Upper lobe of left lung (tissue), 6 donors: ENCODE data around the gene UBL3. TPM values are rescaled to one million over a fixed set of nuclear protein-coding genes. Genes with fewer than 3 reads are reported as not detected.

Source experiments
- ATAC-seq, 2 donors: fragments of 200-7000 bp; cut with Tn5 transposase; one replicate each; pipeline ENCODE4 v1.9.1; 2022; ENCODE audit warnings: mild to moderate bottlenecking in 2 of 2, moderate library complexity in 2 of 2; ENCODE audit not compliant: low FRiP score in 2 of 2
- DNase-seq, 2 donors: peaks; one replicate each; pipeline ENCODE4 v3.0.0-alpha.2; 2019 to 2020
- H3K27ac ChIP-seq, 4 donors: fragments of 200-600 bp; sonication (generic); one replicate each; pipeline ENCODE4 v1.5.1; 2016 to 2019
- H3K27me3 ChIP-seq, 4 donors: fragments of 200-600 bp; sonication (generic); one replicate each; pipeline ENCODE4 v1.5.1; 2017 to 2019
- H3K36me3 ChIP-seq, 4 donors: fragments of 200-600 bp; sonication (generic); one replicate each; pipeline ENCODE4 v1.5.1; 2016 to 2019
- H3K4me1 ChIP-seq, 4 donors: fragments of 200-600 bp; sonication (generic); one replicate each; pipeline ENCODE4 v1.5.1; 2018 to 2019
- H3K4me3 ChIP-seq, 4 donors: fragments of 200-600 bp; sonication (generic); one replicate each; pipeline ENCODE4 v1.5.1; 2017 to 2019; ENCODE audit warnings: mild to moderate bottlenecking in 2 of 4, moderate library complexity in 1 of 4
- H3K9me3 ChIP-seq, 4 donors: fragments of 200-600 bp; sonication (generic); one replicate each; pipeline ENCODE4 v1.5.1; 2018 to 2019
- EP300 ChIP-seq, 4 donors: sonication (generic); formaldehyde crosslinking; IDR thresholded peaks; one replicate each; pipeline ENCODE4 v1.5.1; 2017; ENCODE audit warnings: antibody characterized with exemption in 4 of 4, control low read depth in 2 of 4
- POLR2A ChIP-seq, 4 donors: fragments of 450-650 bp; IDR thresholded peaks; one replicate each; pipeline ENCODE4 v1.5.1; 2016 to 2017; ENCODE audit warnings: antibody characterized with exemption in 4 of 4, mild to moderate bottlenecking in 2 of 4
- POLR2AphosphoS5 ChIP-seq, 2 donors: sonication (generic); formaldehyde crosslinking; IDR thresholded peaks; one replicate each; pipeline ENCODE4 v1.5.1; 2017; ENCODE audit warnings: antibody characterized with exemption in 2 of 2
- WGBS, 2 donors: methylation state at CpG; one replicate each; pipeline ENCODE4 v1.1.5; 2017 to 2018; 5-methylcytosine and 5-hydroxymethylcytosine counted together
- total RNA-seq, 6 donors: library from RNA; depleted of rRNA in 4 of 6; stranded (reverse); fragments of >200 nt in 4 of 6; gene quantifications; one replicate each; pipeline versions ENCODE4 v1.1.0 to v1.2.1, GENCODE V29; 2016 to 2021
- TF ChIP-seq, protein P1 (sequence below), 6 experiments: fragments of 450-650 bp in 4 of 6; fragments of 200-600 bp in 2 of 6; sonication (generic) in 2 of 6; IDR thresholded peaks; one replicate each; pipeline ENCODE4 v1.5.1; 2016 to 2019; ENCODE audit warnings: antibody characterized with exemption in 6 of 6
- donor health status: DM: no; HTN: no; CAD: no; lungs with moderate emphysema.
- donor health status: DM: no; HTN: yes; CAD: no; lungs with severe emphysema.

UBL3 gene
- total RNA-seq, 6 donors from 2014 or later = 32.5 to 122 (median 53.3) TPM

- H3K36me3 ChIP-seq = no peaks in the 10 kb centered on the region
- no peak overlapping the region for H3K4me3 ChIP-seq
- DNase-seq = peak in 1 of 2 donors; percentile 43
- H3K4me1 ChIP-seq = no peaks in the 10 kb centered on the region
- no peaks in the 10 kb centered on the region for H3K9me3 ChIP-seq
- ATAC-seq = peak; percentile 44 to 45
- H3K27ac ChIP-seq = no peak overlapping the region
- H3K27me3 ChIP-seq = peaks cover 0 to 2% (median 0%) of the 10 kb centered on the region in 4 donors
- 44 to 62% methylated on average over 5 of the region's 5 CpGs for WGBS, 2 donors
- TF ChIP-seq POLR2A (IDR thresholded peaks at IDR 0.05) (no peak), POLR2AphosphoS5 (IDR thresholded peaks at IDR 0.05) (no peak), EP300 (IDR thresholded peaks at IDR 0.05) (peak in 1 of 4 donors; percentile 22)
- TF ChIP-seq, protein P1, sequence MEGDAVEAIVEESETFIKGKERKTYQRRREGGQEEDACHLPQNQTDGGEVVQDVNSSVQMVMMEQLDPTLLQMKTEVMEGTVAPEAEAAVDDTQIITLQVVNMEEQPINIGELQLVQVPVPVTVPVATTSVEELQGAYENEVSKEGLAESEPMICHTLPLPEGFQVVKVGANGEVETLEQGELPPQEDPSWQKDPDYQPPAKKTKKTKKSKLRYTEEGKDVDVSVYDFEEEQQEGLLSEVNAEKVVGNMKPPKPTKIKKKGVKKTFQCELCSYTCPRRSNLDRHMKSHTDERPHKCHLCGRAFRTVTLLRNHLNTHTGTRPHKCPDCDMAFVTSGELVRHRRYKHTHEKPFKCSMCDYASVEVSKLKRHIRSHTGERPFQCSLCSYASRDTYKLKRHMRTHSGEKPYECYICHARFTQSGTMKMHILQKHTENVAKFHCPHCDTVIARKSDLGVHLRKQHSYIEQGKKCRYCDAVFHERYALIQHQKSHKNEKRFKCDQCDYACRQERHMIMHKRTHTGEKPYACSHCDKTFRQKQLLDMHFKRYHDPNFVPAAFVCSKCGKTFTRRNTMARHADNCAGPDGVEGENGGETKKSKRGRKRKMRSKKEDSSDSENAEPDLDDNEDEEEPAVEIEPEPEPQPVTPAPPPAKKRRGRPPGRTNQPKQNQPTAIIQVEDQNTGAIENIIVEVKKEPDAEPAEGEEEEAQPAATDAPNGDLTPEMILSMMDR (IDR thresholded peaks at IDR 0.05) = no peak
Measured at GRCh38 chr13:29733147-29733611, 117.2 kb downstream of the UBL3 start.

- no peak for TF ChIP-seq EP300 (IDR thresholded peaks at IDR 0.05)
- no peak for TF ChIP-seq POLR2A (IDR thresholded peaks at IDR 0.05)
- TF ChIP-seq, protein P1 (IDR thresholded peaks at IDR 0.05) = no peak
- no peak for TF ChIP-seq POLR2AphosphoS5 (IDR thresholded peaks at IDR 0.05)
- Histone ChIP-seq H3K27me3 (no peaks in the 10 kb centered on the region), H3K4me1 (no peaks in the 10 kb centered on the region), H3K27ac (no peak overlapping the region), H3K9me3 (no peaks in the 10 kb centered on the region), H3K4me3 (no peak overlapping the region), H3K36me3 (no peaks in the 10 kb centered on the region)
- DNase-seq (no peak), ATAC-seq (no peak)
- 42 to 60% methylated on average over 3 of the region's 3 CpGs for WGBS, 2 donors
Measured at GRCh38 chr13:29730253-29730652, 120.2 kb downstream of the UBL3 start.

DNA sequence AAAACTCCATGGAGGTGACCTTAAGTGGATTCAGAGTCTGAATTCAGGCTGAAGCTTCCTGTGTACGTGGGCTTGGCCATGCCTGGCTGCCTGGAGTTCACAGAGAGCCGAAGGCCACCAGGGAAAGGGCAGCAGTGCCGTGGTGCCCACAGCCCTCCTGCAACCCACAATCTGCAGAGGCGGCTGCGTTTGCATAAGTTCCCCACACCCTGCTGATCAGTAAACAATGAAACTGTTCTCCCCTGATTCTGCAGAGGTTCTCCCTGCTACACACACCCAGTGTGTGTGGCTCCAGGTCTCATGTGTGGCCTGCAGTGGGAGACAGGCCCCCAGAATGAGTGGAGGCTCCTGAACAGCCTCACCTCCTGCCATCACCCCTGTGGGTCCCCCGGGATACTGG is 128.0 kb downstream of the UBL3 start:
- Histone ChIP-seq H3K9me3 (no peaks in the 10 kb centered on the region), H3K27me3 (no peaks in the 10 kb centered on the region), H3K4me3 (no peak overlapping the region), H3K36me3 (no peaks in the 10 kb centered on the region), H3K27ac (no peak overlapping the region), H3K4me1 (no peaks in the 10 kb centered on the region)
- WGBS, 2 donors = 69 to 79% methylated on average over 4 to 6 of the region's 6 CpGs
- no peak for ATAC-seq
- TF ChIP-seq POLR2AphosphoS5 (IDR thresholded peaks at IDR 0.05) = no peak
- TF ChIP-seq, protein P1 (IDR thresholded peaks at IDR 0.05) = no peak
- TF ChIP-seq POLR2A (IDR thresholded peaks at IDR 0.05) = no peak
- TF ChIP-seq EP300 (IDR thresholded peaks at IDR 0.05) = no peak
- DNase-seq = peak in 1 of 2 donors; percentile 17

- Histone ChIP-seq H3K4me1 (no peaks in the 10 kb centered on the region), H3K36me3 (no peaks in the 10 kb centered on the region), H3K27me3 (no peaks in the 10 kb centered on the region), H3K9me3 (no peaks in the 10 kb centered on the region), H3K4me3 (no peak overlapping the region), H3K27ac (no peak overlapping the region)
- ATAC-seq (peak in 1 of 2 donors; percentile 53), DNase-seq (peak in 1 of 2 donors; percentile 49)
- WGBS, 2 donors = 86% methylated on average over 12 to 13 of the region's 13 CpGs
- TF ChIP-seq POLR2A (IDR thresholded peaks at IDR 0.05) (no peak), EP300 (IDR thresholded peaks at IDR 0.05) (no peak)
- TF ChIP-seq, protein P1 (IDR thresholded peaks at IDR 0.05) = no peak
Measured at GRCh38 chr13:29721766-29722165, 128.7 kb downstream of the UBL3 start.

DNA sequence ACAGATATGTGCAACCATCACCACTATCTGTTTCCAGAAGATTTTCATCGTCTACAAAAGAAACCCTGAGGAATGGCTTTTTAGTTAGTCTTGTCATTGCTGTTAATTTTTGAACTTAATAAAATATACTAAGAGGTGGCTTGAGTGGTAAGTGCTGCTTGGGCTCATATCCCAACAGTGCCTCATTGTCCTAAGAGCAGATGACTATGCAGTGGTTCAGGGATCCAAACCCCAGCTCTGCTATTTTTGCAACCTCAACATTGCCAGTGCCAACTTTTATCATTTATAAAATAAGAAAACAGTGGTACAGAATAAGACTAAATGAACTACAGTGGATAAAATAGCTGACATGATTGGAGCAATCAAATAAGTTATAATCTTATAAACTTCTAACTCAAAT is 131.7 kb downstream of the UBL3 start:
- Histone ChIP-seq H3K27ac (no peak overlapping the region), H3K4me3 (no peak overlapping the region), H3K36me3 (no peaks in the 10 kb centered on the region), H3K27me3 (no peaks in the 10 kb centered on the region), H3K9me3 (peaks cover 3 to 6% (median 5%) of the 10 kb centered on the region in 4 donors), H3K4me1 (no peaks in the 10 kb centered on the region)
- 67 to 84% methylated on average over 1 of the region's 1 CpG for WGBS, 2 donors
- TF ChIP-seq POLR2AphosphoS5 (IDR thresholded peaks at IDR 0.05) (no peak), EP300 (IDR thresholded peaks at IDR 0.05) (no peak), POLR2A (IDR thresholded peaks at IDR 0.05) (no peak)
- TF ChIP-seq, protein P1 (IDR thresholded peaks at IDR 0.05) = no peak
- DNase-seq (no peak), ATAC-seq (no peak)
